Prostate gland (tissue), 2 donors: ENCODE results near the gene ZNF839.

Experiments used
- POLR2A ChIP-seq: fragments of 450-650 bp; IDR thresholded peaks from one replicate; pipeline ENCODE4 v1.6.1; 2016; ENCODE audit warnings: antibody characterized with exemption, mild to moderate bottlenecking
- TF ChIP-seq, protein P1 (sequence below), 4 experiments: fragments of 200-600 bp in 2 of 4; fragments of 450-650 bp in 2 of 4; sonication (generic) in 2 of 4; IDR thresholded peaks; 1 replicate in 3 of 4; 2 replicates in 1 of 4; pipeline ENCODE4 v1.5.1; 2016 to 2019; ENCODE audit warnings: antibody characterized with exemption in 4 of 4, mild to moderate bottlenecking in 2 of 4, moderate library complexity in 2 of 4

DNA sequence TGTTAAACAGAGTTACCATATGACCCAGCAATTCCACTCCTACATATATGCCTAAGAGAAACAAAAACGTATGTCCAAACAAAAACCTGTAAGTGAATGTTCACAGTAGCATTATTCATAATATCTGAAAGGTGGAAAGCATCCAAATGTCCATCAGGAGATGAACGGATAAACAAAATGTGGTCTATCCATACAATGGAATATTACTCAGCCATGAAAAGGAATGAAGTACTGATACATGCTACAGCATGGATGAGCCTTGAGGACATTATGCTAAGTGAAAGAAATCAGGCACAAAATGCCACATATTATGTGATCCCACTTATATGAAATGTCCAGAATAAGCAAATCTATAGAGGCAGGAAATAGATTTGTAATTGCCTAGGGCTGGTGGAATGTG, 31.4 kb upstream of the ZNF839 start:
- TF ChIP-seq, protein P1, sequence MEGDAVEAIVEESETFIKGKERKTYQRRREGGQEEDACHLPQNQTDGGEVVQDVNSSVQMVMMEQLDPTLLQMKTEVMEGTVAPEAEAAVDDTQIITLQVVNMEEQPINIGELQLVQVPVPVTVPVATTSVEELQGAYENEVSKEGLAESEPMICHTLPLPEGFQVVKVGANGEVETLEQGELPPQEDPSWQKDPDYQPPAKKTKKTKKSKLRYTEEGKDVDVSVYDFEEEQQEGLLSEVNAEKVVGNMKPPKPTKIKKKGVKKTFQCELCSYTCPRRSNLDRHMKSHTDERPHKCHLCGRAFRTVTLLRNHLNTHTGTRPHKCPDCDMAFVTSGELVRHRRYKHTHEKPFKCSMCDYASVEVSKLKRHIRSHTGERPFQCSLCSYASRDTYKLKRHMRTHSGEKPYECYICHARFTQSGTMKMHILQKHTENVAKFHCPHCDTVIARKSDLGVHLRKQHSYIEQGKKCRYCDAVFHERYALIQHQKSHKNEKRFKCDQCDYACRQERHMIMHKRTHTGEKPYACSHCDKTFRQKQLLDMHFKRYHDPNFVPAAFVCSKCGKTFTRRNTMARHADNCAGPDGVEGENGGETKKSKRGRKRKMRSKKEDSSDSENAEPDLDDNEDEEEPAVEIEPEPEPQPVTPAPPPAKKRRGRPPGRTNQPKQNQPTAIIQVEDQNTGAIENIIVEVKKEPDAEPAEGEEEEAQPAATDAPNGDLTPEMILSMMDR (IDR thresholded peaks at IDR 0.05), result no peak
- TF ChIP-seq POLR2A, result no peak
